Measurements from ENCODE around the gene ARSK. TPM values are rescaled to one million over a fixed set of nuclear protein-coding genes. Genes with fewer than 3 reads are reported as not detected.

ARSK gene
- total and polyA plus RNA-seq, 2 of the 4 experiments (the other 2 are of a cell fraction) = 15.1 to 22.0 TPM

DNA sequence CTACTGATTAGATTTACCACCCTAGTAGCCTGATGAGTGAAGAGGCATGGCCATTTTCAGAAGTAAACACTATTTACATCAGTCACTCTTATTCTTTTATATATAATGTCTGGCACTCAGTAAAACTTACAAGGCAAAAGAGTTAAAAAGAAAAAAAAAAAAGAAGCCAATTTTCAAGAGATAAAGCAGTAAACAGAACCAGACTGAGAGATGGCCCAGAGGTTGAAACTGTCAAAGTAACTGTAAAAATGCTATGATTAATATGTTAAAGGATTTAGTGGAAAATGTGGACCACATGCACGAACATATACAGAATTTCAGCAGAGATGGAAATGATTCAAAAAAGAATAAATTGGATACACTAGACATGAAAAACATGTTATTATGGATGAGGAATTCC, 58.6 kb downstream of the ARSK start:
- POLR2A ChIA-PET (ENCODE audit: unreplicated experiment) = no interaction called here
- DNase-seq = no peak
- WGBS, 2 experiments (ENCODE audit: extremely low coverage in 2 of 2, insufficient read length in 1 of 2) = no CpG with 5 or more reads among the region's 1 CpG

More for the DNA sequence above, 58.6 kb downstream of the ARSK start:
- TF ChIP-seq FOS (IDR thresholded peaks at IDR 0.05; ENCODE audit: low read depth, low read length) = no peak
- no peak overlapping the region for H3K27ac ChIP-seq (ENCODE audit: insufficient read depth, low read length)
- peaks cover 3% of the 10 kb centered on the region; the same call in 1 of the 2 replicates for H3K9me3 ChIP-seq (ENCODE audit: control insufficient read depth, insufficient read depth, low read length)
- H2BK5ac ChIP-seq (ENCODE audit: low read depth, low read length, poor library complexity, severe bottlenecking) = no peak overlapping the region
- no peaks in the 10 kb centered on the region for H3K27me3 ChIP-seq (ENCODE audit: control insufficient read depth, insufficient read depth, low read length)
- no peak overlapping the region for H2AK5ac ChIP-seq (ENCODE audit: low read depth, low read length)
- dilution Hi-C loops (cut with HindIII; ENCODE audit: low sequenced_read_pairs, unreplicated experiment) = no loop called here
- no peak overlapping the region for H4K5ac ChIP-seq (ENCODE audit: low read depth, low read length)
- in situ Hi-C loops (cut with MboI; ENCODE audit: low sequenced_read_pairs) = no loop called here
- H2AK9ac ChIP-seq (replicated peaks; ENCODE audit: low read depth, low read length, poor library complexity) = no peak overlapping the region
- no peak overlapping the region for H3K9ac ChIP-seq (ENCODE audit: low read depth, low read length)
- H4K8ac ChIP-seq (ENCODE audit: low read depth in 2 of 2, low read length in 2 of 2) = no peak overlapping the region
- no peak overlapping the region for H3K56ac ChIP-seq (ENCODE audit: extremely low read depth, insufficient read depth, low read length)
- intact Hi-C loops (cut with micrococcal nuclease) = no loop called here
- H3K79me1 ChIP-seq (ENCODE audit: low read depth in 1 of 2, low read length in 2 of 2) = no peaks in the 10 kb centered on the region
- no peak for ATAC-seq (ENCODE audit: low read depth)
- H2BK120ac ChIP-seq (ENCODE audit: low read depth, low read length) = no peak overlapping the region
- CTCF ChIA-PET = no interaction called here
- H3K14ac ChIP-seq (replicated peaks; ENCODE audit: low read depth, low read length) = no peak overlapping the region
- H2BK20ac ChIP-seq (ENCODE audit: low read depth, low read length) = no peak overlapping the region
- no peak overlapping the region for H3K4ac ChIP-seq (ENCODE audit: low read depth, low read length)
- no peak overlapping the region for H2BK15ac ChIP-seq (ENCODE audit: low read depth, low read length)
- H3K9me1 ChIP-seq (ENCODE audit: insufficient read depth, low read length) = no peaks in the 10 kb centered on the region
- no peak overlapping the region for H2AFZ ChIP-seq (replicated peaks; ENCODE audit: low read length, poor library complexity)
- H3K4me2 ChIP-seq (ENCODE audit: low read depth, low read length) = no peak overlapping the region
- H3K4me3 ChIP-seq (ENCODE audit: insufficient read depth, low read depth, low read length) = no peak overlapping the region
- H3K36me3 ChIP-seq (ENCODE audit: control insufficient read depth, insufficient read depth, low read length) = no peaks in the 10 kb centered on the region
- H4K91ac ChIP-seq (ENCODE audit: insufficient read depth, low read depth, low read length) = no peak overlapping the region
- no peak overlapping the region for H3K18ac ChIP-seq (ENCODE audit: low read depth, low read length)
- H3K23ac ChIP-seq (ENCODE audit: low read depth, low read length) = no peak overlapping the region
- no TSS peak for BruUV-seq (replicated peaks)
- peaks cover 2% of the 10 kb centered on the region; the same call in 1 of the 2 replicates for H3K4me1 ChIP-seq (ENCODE audit: control insufficient read depth, insufficient read depth, low read length)
- H4K20me1 ChIP-seq (ENCODE audit: insufficient read depth, low read length) = no peaks in the 10 kb centered on the region
